ENCODE measurements around the gene PLCD3.

- TF ChIP-seq KDM4A (IDR thresholded peaks at IDR 0.05; ENCODE audit: low read depth, low read length, severe bottlenecking) (no peak), POLR2A (IDR thresholded peaks at IDR 0.05; ENCODE audit: control extremely low read depth in 1 of 2, low read depth in 2 of 2, low read length in 2 of 2) (no peak)
These were observed 45.3 kb downstream of the PLCD3 start for GRCh38 chr17:45086865-45087503.
